ENCODE data around the gene HHIP.

- no peak for TF ChIP-seq CTCF (conservative IDR thresholded peaks at IDR 0.05; ENCODE audit: low read depth, low read length)
- TF ChIP-seq EZH2 (IDR thresholded peaks at IDR 0.05; ENCODE audit: borderline replicate concordance, low read depth, low read length, poor library complexity, severe bottlenecking): no peak
Measured at GRCh38 chr4:144647095-144647561, 1.2 kb downstream of the HHIP start.

Measured in A673 (cell line).